Cardiac atrium fibroblast (primary cell): ENCODE data around the gene WDR33. TPM values are rescaled to one million over a fixed set of nuclear protein-coding genes. Genes with fewer than 3 reads are reported as not detected.

Experiments
- total RNA-seq: library from RNA; depleted of rRNA; stranded (reverse); fragments of >200 nt; gene quantifications from 2 replicates; pipeline ENCODE4 v1.2.3, GENCODE V29; 2015

WDR33 gene
- 13.3 and 13.5 TPM in 2 replicates for total RNA-seq

DNA sequence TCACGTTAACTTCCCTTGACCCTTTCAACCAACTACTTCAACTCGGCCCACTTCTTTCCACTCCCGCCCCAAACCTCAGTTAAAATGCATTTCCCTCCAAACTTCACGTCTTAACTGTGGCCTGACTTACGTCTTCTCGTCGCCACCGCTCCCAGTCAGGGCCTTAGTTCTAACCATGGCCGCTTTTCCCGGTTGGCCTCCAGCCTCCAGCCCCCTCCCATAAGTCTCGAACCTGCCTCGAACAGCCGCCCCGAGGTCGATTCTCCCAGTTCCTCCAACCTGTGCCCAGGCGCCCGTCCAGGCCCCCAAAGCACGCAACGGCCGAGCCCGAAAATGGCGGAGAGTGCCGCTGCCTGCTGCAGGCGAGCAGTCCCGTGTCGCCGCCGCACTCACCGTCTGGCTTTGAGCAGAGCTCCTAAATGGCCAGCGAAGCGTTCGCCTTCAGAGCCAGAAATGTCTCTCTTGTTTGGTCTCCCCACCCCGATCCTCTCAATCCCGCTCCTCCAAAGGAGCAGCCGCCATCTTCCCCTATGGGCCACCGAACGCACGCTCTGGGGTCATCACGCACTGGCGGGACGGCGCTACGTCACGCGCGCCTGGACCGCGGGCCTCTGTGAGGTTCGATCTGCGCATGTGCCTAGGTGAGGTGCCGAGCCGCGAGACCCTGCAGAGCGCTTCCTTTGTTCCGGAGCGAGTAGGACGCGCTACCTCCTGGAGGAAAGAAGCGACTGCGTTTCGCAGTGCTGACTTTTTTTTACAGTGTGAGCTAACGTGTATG is at the start of gene WDR33:
Gene WDR33, minus strand, starts transcription at position 553 of the 778 bp plus-strand sequence. CDS start 40,190 bp downstream, outside the sequence.

DNA sequence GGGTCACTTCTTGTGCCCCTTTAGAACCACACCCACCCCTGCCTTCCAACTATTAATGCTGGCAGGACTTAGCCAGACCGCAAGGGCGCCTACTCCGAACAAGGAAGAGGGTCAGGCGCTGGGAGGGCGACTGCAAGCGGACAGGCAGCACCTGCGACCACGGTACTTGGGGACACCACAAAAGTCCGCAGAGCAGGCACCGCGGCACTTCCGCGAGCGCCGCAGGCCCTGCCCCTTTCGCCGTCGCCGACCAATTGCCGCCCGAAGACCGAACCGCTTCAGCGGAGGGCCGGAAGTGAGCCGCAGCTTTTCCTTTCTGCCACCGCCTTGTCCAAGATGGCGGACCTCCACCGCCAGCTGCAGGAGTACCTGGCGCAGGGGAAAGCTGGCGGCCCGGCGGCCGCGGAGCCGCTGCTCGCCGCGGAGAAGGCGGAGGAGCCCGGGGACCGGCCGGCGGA is 109.7 kb downstream of the WDR33 start, which contains the start of gene SFT2D3:
Gene SFT2D3, plus strand, starts transcription at position 305 of the 458 bp plus-strand sequence. Its CDS starts 32 bp downstream, at position 337.

DNA sequence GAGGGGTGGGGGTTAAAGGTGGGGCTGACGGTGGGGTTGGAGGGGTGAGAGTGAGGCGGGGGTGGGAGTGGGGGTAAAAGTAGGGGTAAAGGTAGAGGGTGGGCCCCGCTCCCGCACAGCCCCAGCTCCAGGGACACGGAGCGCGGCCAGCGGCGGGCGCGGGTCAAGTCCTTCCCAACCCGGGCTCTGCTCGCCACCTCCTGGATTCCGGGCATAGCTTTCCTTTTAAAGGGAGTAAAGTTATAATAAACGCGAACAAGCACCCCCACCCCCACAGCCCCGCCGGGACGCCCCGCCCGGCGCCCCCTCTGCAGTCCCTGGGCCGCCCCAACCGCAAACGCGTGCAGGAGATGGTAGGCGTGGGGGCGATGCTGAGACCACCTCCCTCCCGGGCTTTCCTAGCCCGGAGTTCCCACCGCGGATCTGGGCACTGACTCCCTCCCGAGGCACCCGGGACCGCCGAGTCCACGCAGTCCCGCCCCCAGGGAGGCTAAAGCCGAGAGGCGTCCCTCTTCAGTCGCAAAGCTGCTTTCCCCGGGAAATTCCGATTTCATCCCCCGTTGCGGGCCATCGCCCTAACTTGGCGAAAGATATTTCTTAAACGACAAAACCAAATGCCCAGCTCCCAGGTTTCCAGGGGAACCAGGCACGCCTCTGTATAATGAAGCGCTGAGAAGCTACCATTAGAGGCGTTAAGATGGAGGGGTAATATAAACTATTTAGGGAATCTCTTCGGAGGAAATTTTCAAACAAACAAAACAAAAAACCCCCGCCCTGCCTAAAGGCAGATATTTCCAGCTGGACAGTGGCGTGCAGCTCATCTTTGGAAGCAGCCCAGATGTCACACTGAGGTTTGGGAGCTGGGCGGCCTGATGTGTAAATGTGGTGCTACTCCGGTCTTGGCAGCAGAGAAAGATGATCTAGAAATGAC is 135.4 kb downstream of the WDR33 start, which contains the start of gene LIMS2:
Gene LIMS2, minus strand, starts transcription at position 200 of the 931 bp plus-strand sequence. CDS start 506 bp downstream, outside the sequence.

Other genes with a start within 250 kb of the WDR33 start
- not detected in 2 replicates for gene GPR17, start 165.0 kb downstream of the WDR33 start, total RNA-seq
- 3.2 and 10.8 TPM in 2 replicates for gene LIMS2, start 135.6 kb downstream of the WDR33 start, total RNA-seq
- gene SFT2D3, start 109.7 kb downstream of the WDR33 start, total RNA-seq: 3.7 and 4.0 TPM in 2 replicates
- 9.4 and 11.8 TPM in 2 replicates for gene POLR2D, start 47.0 kb upstream of the WDR33 start, total RNA-seq
- gene AMMECR1L, start 74.8 kb upstream of the WDR33 start, total RNA-seq: 12.8 and 13.0 TPM in 2 replicates
- 6.2 and 12.3 TPM in 2 replicates for gene SAP130, start 216.9 kb upstream of the WDR33 start, total RNA-seq